HCT116 (cell line): ENCODE measurements around the gene MRAS. TPM values are rescaled to one million over a fixed set of nuclear protein-coding genes. Genes with fewer than 3 reads are reported as not detected.

Experiments
- ATAC-seq: fragments of 200-7000 bp; cut with Tn5 transposase; 2 replicates; pipeline ENCODE4 v1.9.1; 2020; ENCODE audit warnings: mild to moderate bottlenecking, moderate library complexity
- BruUV-seq: library from RNA; stranded (reverse); fragments of 400-500 nt; replicated peaks from 2 replicates; lab custom pipeline; 2021; lab: Mats Ljungman, UMichigan
- CTCF ChIA-PET: fragments of 300-600 bp; sonication (Branson Sonifier 250); formaldehyde crosslinking; loops from one replicate; lab custom pipeline; 2021; ENCODE audit warnings: antibody characterized with exemption; lab: Charles Lee
- POLR2A ChIA-PET: fragments of 300-600, 350-600 bp; sonication (Branson Sonifier 250); formaldehyde crosslinking; loops from one replicate; lab custom pipeline; 2021; ENCODE audit warnings: antibody characterized with exemption; lab: Charles Lee
- RAD21 ChIA-PET, 2 experiments: fragments of 300-600 bp; sonication (Branson Sonifier 250); formaldehyde crosslinking; loops; one replicate each; lab custom pipeline; 2023; ENCODE audit warnings: low total read pairs in 2 of 2; ENCODE audit not compliant: uncharacterized antibody in 2 of 2, unreplicated experiment in 2 of 2, low non-redundant PET in 1 of 2; lab: Charles Lee
- DNase-seq: peaks from one replicate; pipeline ENCODE4 v3.0.0-alpha.2; 2010; ENCODE audit warnings: low read depth, low spot score
- H2AFZ ChIP-seq: fragments of 200-600 bp; shearing (Covaris generic), sonication (generic); 2 replicates; pipeline ENCODE4 v1.6.1; 2017; ENCODE audit warnings: low read depth, mixed run types, mixed read lengths, antibody characterized with exemption, low read length; ENCODE audit not compliant: poor library complexity, severe bottlenecking
- H3K27ac ChIP-seq: 2 replicates; pipeline ENCODE4 v1.5.1; 2012; ENCODE audit warnings: low read depth, low read length
- H3K27me3 ChIP-seq: fragments of 200-600 bp; sonication (generic); 2 replicates; pipeline ENCODE4 v1.6.1; 2016; ENCODE audit warnings: mixed run types, low read length, mixed read lengths; ENCODE audit not compliant: insufficient read depth
- H3K36me3 ChIP-seq, 2 experiments: fragments of 200-500 bp in 1 of 2; fragments of 200-600 bp in 1 of 2; sonication (Bioruptor generic) in 1 of 2; sonication (generic) in 1 of 2; 2 replicates each; pipeline versions ENCODE4 v1.5.1 to v1.6.1; 2014 to 2016; ENCODE audit warnings: low read length in 2 of 2, inconsistent platforms in 1 of 2, mixed read lengths in 1 of 2, mixed run types in 1 of 2; ENCODE audit not compliant: insufficient read depth in 2 of 2, control insufficient read depth in 1 of 2
- H3K4me1 ChIP-seq, 2 experiments: fragments of 200-600 bp in 1 of 2; sonication (generic) in 1 of 2; 2 replicates each; pipeline versions ENCODE4 v1.5.1 to v1.6.1; 2012 to 2017; ENCODE audit warnings: low read length in 2 of 2, inconsistent platforms in 1 of 2, mild to moderate bottlenecking in 1 of 2, mixed read lengths in 1 of 2, mixed run types in 1 of 2, moderate library complexity in 1 of 2; ENCODE audit not compliant: insufficient read depth in 2 of 2, control insufficient read depth in 1 of 2
- H3K4me2 ChIP-seq: fragments of 200-600 bp; sonication (generic); 2 replicates; pipeline ENCODE4 v1.6.1; 2017; ENCODE audit warnings: mixed run types, low read length, mixed read lengths
- H3K4me3 ChIP-seq, 2 experiments: fragments of 200-600 bp in 1 of 2; sonication (generic) in 1 of 2; replicated peaks in 1 of 2; 2 replicates each; pipeline ENCODE4 v1.5.1; 2011 to 2016; ENCODE audit warnings: low read length in 2 of 2, control low read depth in 1 of 2, low read depth in 1 of 2, mild to moderate bottlenecking in 1 of 2, mixed read lengths in 1 of 2, mixed run types in 1 of 2
- H3K79me2 ChIP-seq: fragments of 200-600 bp; sonication (generic); 2 replicates; pipeline ENCODE4 v1.6.1; 2017; ENCODE audit warnings: mild to moderate bottlenecking, mixed run types, low read length, moderate library complexity, mixed read lengths; ENCODE audit not compliant: insufficient read depth
- H3K9ac ChIP-seq: fragments of 200-600 bp; sonication (generic); 2 replicates; pipeline ENCODE4 v1.6.1; 2016; ENCODE audit warnings: low read length, mixed read lengths
- H3K9me2 ChIP-seq: fragments of 200-600 bp; sonication (generic), shearing (Covaris generic); 2 replicates; pipeline ENCODE4 v1.6.1; 2017; ENCODE audit warnings: mixed run types, mild to moderate bottlenecking, moderate library complexity; ENCODE audit not compliant: insufficient read depth
- H3K9me3 ChIP-seq, 2 experiments: fragments of 200-500 bp in 1 of 2; fragments of 200-600 bp in 1 of 2; sonication (Bioruptor generic) in 1 of 2; sonication (generic) in 1 of 2; 2 replicates each; pipeline ENCODE4 v1.6.1; 2014 to 2017; ENCODE audit warnings: low read length in 2 of 2, mixed read lengths in 2 of 2, inconsistent platforms in 1 of 2, low read depth in 1 of 2, mild to moderate bottlenecking in 1 of 2, mixed run types in 1 of 2, moderate library complexity in 1 of 2; ENCODE audit not compliant: control insufficient read depth in 1 of 2, insufficient read depth in 1 of 2
- H4K20me1 ChIP-seq: fragments of 200-600 bp; sonication (generic), shearing (Covaris generic); 2 replicates; pipeline ENCODE4 v1.6.1; 2017; ENCODE audit warnings: mixed run types, mild to moderate bottlenecking, moderate library complexity; ENCODE audit not compliant: insufficient read depth
- ATF3 ChIP-seq: IDR thresholded peaks from 2 replicates; pipeline ENCODE4 v1.6.1; 2012
- CEBPB ChIP-seq: IDR thresholded peaks from 2 replicates; pipeline ENCODE4 v1.6.1; 2012; ENCODE audit warnings: low read depth
- CTCF ChIP-seq, 3 experiments: fragments of 200-600 bp in 1 of 3; sonication (generic) in 1 of 3; IDR thresholded peaks in 2 of 3; conservative IDR thresholded peaks in 1 of 3; 2 replicates each; pipeline ENCODE4 v1.5.1; 2012 to 2017; ENCODE audit warnings: low read depth in 2 of 3, low read length in 2 of 3, antibody characterized with exemption in 1 of 3, borderline replicate concordance in 1 of 3, control low read depth in 1 of 3, mild to moderate bottlenecking in 1 of 3, mixed read lengths in 1 of 3, mixed run types in 1 of 3, moderate library complexity in 1 of 3; ENCODE audit not compliant: insufficient read depth in 1 of 3
- EGR1 ChIP-seq: IDR thresholded peaks from 2 replicates; pipeline ENCODE4 v1.6.1; 2012; ENCODE audit warnings: low read depth
- EZH2 ChIP-seq: fragments of 200-600 bp; sonication (generic); IDR thresholded peaks from 2 replicates; pipeline ENCODE4 v1.6.1; 2017; ENCODE audit warnings: antibody characterized with exemption, mixed run types
- EZH2phosphoT487 ChIP-seq: fragments of 200-600 bp; IDR thresholded peaks from 2 replicates; pipeline ENCODE4 v1.6.1; 2018; ENCODE audit warnings: antibody characterized with exemption, borderline replicate concordance
- FOSL1 ChIP-seq: IDR thresholded peaks from 2 replicates; pipeline ENCODE4 v1.6.1; 2012; ENCODE audit warnings: low read depth
- JUND ChIP-seq: IDR thresholded peaks from 2 replicates; pipeline ENCODE4 v1.6.1; 2012
- MAX ChIP-seq: IDR thresholded peaks from 2 replicates; pipeline ENCODE4 v1.6.1; 2012
- POLR2A ChIP-seq: IDR thresholded peaks from 2 replicates; pipeline ENCODE4 v1.7.0; 2011; ENCODE audit warnings: borderline replicate concordance; ENCODE audit not compliant: insufficient read depth, insufficient read length; ENCODE audit errors: extremely low read depth
- POLR2AphosphoS5 ChIP-seq: IDR thresholded peaks from 2 replicates; pipeline ENCODE4 v1.6.1; 2011; ENCODE audit warnings: mild to moderate bottlenecking, low read depth, low read length, moderate library complexity
- RAD21 ChIP-seq: IDR thresholded peaks from 2 replicates; pipeline ENCODE4 v1.6.1; 2012; ENCODE audit warnings: low read depth, mild to moderate bottlenecking
- SIN3A ChIP-seq: IDR thresholded peaks from 2 replicates; pipeline ENCODE4 v1.6.1; 2012; ENCODE audit warnings: low read depth
- YY1 ChIP-seq: IDR thresholded peaks from 2 replicates; pipeline ENCODE4 v1.6.1; 2011; ENCODE audit warnings: low read length, low read depth, moderate library complexity, mild to moderate bottlenecking; ENCODE audit not compliant: insufficient replicate concordance; ENCODE audit errors: extremely low read depth
- ZBTB33 ChIP-seq: IDR thresholded peaks from 2 replicates; pipeline ENCODE4 v1.6.1; 2011; ENCODE audit warnings: mild to moderate bottlenecking, low read length, moderate library complexity; ENCODE audit not compliant: insufficient replicate concordance; ENCODE audit errors: extremely low read depth
- ZFX ChIP-seq: fragments of 450-650 bp; IDR thresholded peaks from 2 replicates; pipeline ENCODE4 v1.6.1; 2017
- ZNF274 ChIP-seq: fragments of 200-500 bp; sonication (Bioruptor generic); IDR thresholded peaks from 2 replicates; pipeline ENCODE4 v1.6.1; 2014; ENCODE audit warnings: mild to moderate bottlenecking, low read depth, low read length, inconsistent platforms
- intact Hi-C: fragments of 100-400 bp; cut with micrococcal nuclease; formaldehyde crosslinking; loops from 2 replicates; pipeline ENCODE4 v1.10.0; 2022
- total RNA-seq: library from RNA; stranded (reverse); gene quantifications from one replicate; pipeline ENCODE4 v1.2.1, GENCODE V29; 2021; ENCODE audit not compliant: unreplicated experiment
- TF ChIP-seq, protein P1 (sequence below): IDR thresholded peaks from 2 replicates; pipeline ENCODE4 v1.6.1; 2012; ENCODE audit warnings: low read depth

Gene MRAS
- total RNA-seq, 1 experiment from 2014 or later = 13.5 TPM

- no peak for DNase-seq
- ATAC-seq = no peak
- Histone ChIP-seq H2AFZ (no peak overlapping the region), H4K20me1 (no peaks in the 10 kb centered on the region), H3K4me3 (no peak overlapping the region), H3K36me3 (no peaks in the 10 kb centered on the region; a peak in 1 of 4 replicates), H3K9me2 (no peaks in the 10 kb centered on the region), H3K9ac (no peak overlapping the region), H3K27ac (no peak overlapping the region), H3K9me3 (no peaks in the 10 kb centered on the region), H3K4me1 (no peaks in the 10 kb centered on the region), H3K4me2 (no peak overlapping the region), H3K27me3 (no peaks in the 10 kb centered on the region), H3K79me2 (no peaks in the 10 kb centered on the region)
- ChIA-PET CTCF (no interaction called here), POLR2A (no interaction called here), RAD21 (no interaction called here)
- no peak for TF ChIP-seq RAD21
- no peak for TF ChIP-seq EGR1
- TF ChIP-seq ZFX = no peak
- no peak for TF ChIP-seq CEBPB
- no peak for TF ChIP-seq EZH2
- TF ChIP-seq POLR2A = no peak
- no peak for TF ChIP-seq FOSL1
- TF ChIP-seq ATF3 = no peak
- no peak for TF ChIP-seq EZH2phosphoT487
- TF ChIP-seq, protein P1, sequence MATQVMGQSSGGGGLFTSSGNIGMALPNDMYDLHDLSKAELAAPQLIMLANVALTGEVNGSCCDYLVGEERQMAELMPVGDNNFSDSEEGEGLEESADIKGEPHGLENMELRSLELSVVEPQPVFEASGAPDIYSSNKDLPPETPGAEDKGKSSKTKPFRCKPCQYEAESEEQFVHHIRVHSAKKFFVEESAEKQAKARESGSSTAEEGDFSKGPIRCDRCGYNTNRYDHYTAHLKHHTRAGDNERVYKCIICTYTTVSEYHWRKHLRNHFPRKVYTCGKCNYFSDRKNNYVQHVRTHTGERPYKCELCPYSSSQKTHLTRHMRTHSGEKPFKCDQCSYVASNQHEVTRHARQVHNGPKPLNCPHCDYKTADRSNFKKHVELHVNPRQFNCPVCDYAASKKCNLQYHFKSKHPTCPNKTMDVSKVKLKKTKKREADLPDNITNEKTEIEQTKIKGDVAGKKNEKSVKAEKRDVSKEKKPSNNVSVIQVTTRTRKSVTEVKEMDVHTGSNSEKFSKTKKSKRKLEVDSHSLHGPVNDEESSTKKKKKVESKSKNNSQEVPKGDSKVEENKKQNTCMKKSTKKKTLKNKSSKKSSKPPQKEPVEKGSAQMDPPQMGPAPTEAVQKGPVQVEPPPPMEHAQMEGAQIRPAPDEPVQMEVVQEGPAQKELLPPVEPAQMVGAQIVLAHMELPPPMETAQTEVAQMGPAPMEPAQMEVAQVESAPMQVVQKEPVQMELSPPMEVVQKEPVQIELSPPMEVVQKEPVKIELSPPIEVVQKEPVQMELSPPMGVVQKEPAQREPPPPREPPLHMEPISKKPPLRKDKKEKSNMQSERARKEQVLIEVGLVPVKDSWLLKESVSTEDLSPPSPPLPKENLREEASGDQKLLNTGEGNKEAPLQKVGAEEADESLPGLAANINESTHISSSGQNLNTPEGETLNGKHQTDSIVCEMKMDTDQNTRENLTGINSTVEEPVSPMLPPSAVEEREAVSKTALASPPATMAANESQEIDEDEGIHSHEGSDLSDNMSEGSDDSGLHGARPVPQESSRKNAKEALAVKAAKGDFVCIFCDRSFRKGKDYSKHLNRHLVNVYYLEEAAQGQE = no peak
- TF ChIP-seq YY1 = no peak
- no peak for TF ChIP-seq POLR2AphosphoS5
- no peak for TF ChIP-seq SIN3A
- no peak for TF ChIP-seq JUND
- no peak for TF ChIP-seq CTCF (IDR thresholded peaks at IDR 0.05 in 2 of 3, conservative IDR thresholded peaks at IDR 0.05 in 1 of 3; ENCODE audit: borderline replicate concordance in 1 of 3, insufficient read depth in 1 of 3, low read depth in 2 of 3, low read length in 2 of 3)
- no peak for TF ChIP-seq MAX
- no peak for TF ChIP-seq ZBTB33
- no peak for TF ChIP-seq ZNF274
- intact Hi-C loops = no loop called here
- no TSS peak for BruUV-seq
These were observed 26.3 kb downstream of the MRAS start for GRCh38 chr3:138374573-138375134.
